H1 (cell line): ENCODE results near the gene FAM53A. TPM values are rescaled to one million over a fixed set of nuclear protein-coding genes. Genes with fewer than 3 reads are reported as not detected.

Source experiments
- SAP30 ChIP-seq: fragments of 300-600 bp; sonication (generic); IDR thresholded peaks from 2 replicates; pipeline ENCODE4 v1.7.1; 2012; ENCODE audit warnings: low read length, moderate library complexity, mild to moderate bottlenecking, inconsistent platforms; ENCODE audit not compliant: insufficient read depth, insufficient replicate concordance
- SRF ChIP-seq: IDR thresholded peaks from 2 replicates; pipeline ENCODE4 v1.6.1; 2011; ENCODE audit warnings: mild to moderate bottlenecking, low read depth, low read length, moderate library complexity
- polyA plus RNA-seq, 7 experiments: library from polyadenylated mRNA; depleted of rRNA in 3 of 7; stranded (reverse) in 5 of 7; unstranded in 2 of 7; fragments of >200 nt in 5 of 7; fragments of 200-250 nt in 2 of 7; gene quantifications; 1 replicate in 5 of 7; 2 replicates in 1 of 7; 4 replicates in 1 of 7; pipeline versions ENCODE4 v1.2.1 to v1.2.3, GENCODE V29; 2011 to 2013; ENCODE audit warnings: missing spikeins in 2 of 7, mixed read lengths in 2 of 7
- total RNA-seq: library from RNA; stranded (reverse); fragmentation: NEBNext Ultra II Directional; extraction: Animal tissue kit (Norgen Biotek cat#: 25700); gene quantifications from 2 replicates; pipeline ENCODE4 v1.2.1, GENCODE V29; 2021
- TF ChIP-seq, protein P1 (sequence below): fragments of 300-600 bp; sonication (generic); IDR thresholded peaks from 2 replicates; pipeline ENCODE4 v1.7.1; 2012; ENCODE audit warnings: low read length, moderate library complexity, mild to moderate bottlenecking, inconsistent platforms; ENCODE audit not compliant: insufficient replicate concordance

FAM53A gene
- total and polyA plus RNA-seq, 2 of the 8 experiments (the other 6 are each of a cell fraction or from before 2014, with no cell fraction given) = 1.9 to 2.0 TPM

DNA sequence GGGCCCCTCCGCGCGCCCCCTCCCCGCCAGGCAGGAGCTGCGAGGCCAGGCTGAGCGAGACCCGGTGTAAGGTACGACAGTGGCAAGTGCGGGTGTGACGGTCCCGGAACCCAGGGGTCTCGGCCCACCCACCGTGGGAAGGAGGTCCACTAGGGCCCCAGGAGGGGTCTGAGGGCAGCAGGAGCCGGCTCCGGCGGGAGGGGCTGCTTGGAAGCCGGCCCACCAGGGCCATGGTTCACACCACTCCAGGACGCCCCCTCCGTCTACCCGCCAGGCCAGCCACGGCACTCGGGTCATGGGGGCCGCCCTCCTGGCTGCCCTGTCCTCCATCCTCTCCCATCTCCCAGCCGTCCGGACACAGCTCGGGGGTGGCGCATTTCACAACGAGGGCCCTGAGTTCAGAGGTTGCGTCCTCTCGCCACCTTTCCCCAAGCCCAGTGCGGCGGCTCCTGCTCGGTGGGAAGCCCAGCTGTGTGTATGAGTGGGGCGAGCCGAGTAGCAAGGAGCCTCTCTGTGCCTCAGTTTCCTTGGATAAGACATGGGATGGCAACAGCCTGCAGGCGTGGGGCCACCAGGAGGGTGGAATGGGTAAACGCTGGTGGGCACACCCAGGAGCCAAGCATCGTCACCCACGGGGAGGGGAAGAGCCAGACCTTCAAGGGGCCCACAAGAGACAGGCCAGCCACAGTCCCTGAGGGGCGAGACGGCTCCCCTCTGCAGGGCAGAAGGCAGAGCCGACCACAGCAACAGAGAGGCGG lies 81.3 kb downstream of the FAM53A start (continued):
- TF ChIP-seq SAP30 (no peak), SRF (no peak)
- TF ChIP-seq, protein P1, sequence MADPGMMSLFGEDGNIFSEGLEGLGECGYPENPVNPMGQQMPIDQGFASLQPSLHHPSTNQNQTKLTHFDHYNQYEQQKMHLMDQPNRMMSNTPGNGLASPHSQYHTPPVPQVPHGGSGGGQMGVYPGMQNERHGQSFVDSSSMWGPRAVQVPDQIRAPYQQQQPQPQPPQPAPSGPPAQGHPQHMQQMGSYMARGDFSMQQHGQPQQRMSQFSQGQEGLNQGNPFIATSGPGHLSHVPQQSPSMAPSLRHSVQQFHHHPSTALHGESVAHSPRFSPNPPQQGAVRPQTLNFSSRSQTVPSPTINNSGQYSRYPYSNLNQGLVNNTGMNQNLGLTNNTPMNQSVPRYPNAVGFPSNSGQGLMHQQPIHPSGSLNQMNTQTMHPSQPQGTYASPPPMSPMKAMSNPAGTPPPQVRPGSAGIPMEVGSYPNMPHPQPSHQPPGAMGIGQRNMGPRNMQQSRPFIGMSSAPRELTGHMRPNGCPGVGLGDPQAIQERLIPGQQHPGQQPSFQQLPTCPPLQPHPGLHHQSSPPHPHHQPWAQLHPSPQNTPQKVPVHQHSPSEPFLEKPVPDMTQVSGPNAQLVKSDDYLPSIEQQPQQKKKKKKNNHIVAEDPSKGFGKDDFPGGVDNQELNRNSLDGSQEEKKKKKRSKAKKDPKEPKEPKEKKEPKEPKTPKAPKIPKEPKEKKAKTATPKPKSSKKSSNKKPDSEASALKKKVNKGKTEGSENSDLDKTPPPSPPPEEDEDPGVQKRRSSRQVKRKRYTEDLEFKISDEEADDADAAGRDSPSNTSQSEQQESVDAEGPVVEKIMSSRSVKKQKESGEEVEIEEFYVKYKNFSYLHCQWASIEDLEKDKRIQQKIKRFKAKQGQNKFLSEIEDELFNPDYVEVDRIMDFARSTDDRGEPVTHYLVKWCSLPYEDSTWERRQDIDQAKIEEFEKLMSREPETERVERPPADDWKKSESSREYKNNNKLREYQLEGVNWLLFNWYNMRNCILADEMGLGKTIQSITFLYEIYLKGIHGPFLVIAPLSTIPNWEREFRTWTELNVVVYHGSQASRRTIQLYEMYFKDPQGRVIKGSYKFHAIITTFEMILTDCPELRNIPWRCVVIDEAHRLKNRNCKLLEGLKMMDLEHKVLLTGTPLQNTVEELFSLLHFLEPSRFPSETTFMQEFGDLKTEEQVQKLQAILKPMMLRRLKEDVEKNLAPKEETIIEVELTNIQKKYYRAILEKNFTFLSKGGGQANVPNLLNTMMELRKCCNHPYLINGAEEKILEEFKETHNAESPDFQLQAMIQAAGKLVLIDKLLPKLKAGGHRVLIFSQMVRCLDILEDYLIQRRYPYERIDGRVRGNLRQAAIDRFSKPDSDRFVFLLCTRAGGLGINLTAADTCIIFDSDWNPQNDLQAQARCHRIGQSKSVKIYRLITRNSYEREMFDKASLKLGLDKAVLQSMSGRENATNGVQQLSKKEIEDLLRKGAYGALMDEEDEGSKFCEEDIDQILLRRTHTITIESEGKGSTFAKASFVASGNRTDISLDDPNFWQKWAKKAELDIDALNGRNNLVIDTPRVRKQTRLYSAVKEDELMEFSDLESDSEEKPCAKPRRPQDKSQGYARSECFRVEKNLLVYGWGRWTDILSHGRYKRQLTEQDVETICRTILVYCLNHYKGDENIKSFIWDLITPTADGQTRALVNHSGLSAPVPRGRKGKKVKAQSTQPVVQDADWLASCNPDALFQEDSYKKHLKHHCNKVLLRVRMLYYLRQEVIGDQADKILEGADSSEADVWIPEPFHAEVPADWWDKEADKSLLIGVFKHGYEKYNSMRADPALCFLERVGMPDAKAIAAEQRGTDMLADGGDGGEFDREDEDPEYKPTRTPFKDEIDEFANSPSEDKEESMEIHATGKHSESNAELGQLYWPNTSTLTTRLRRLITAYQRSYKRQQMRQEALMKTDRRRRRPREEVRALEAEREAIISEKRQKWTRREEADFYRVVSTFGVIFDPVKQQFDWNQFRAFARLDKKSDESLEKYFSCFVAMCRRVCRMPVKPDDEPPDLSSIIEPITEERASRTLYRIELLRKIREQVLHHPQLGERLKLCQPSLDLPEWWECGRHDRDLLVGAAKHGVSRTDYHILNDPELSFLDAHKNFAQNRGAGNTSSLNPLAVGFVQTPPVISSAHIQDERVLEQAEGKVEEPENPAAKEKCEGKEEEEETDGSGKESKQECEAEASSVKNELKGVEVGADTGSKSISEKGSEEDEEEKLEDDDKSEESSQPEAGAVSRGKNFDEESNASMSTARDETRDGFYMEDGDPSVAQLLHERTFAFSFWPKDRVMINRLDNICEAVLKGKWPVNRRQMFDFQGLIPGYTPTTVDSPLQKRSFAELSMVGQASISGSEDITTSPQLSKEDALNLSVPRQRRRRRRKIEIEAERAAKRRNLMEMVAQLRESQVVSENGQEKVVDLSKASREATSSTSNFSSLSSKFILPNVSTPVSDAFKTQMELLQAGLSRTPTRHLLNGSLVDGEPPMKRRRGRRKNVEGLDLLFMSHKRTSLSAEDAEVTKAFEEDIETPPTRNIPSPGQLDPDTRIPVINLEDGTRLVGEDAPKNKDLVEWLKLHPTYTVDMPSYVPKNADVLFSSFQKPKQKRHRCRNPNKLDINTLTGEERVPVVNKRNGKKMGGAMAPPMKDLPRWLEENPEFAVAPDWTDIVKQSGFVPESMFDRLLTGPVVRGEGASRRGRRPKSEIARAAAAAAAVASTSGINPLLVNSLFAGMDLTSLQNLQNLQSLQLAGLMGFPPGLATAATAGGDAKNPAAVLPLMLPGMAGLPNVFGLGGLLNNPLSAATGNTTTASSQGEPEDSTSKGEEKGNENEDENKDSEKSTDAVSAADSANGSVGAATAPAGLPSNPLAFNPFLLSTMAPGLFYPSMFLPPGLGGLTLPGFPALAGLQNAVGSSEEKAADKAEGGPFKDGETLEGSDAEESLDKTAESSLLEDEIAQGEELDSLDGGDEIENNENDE = no peak
